ENCODE measurements around the gene AGBL1.
"Not testable (repeated sequence)": the region's sequence is repeated elsewhere in the genome, so short reads cannot be mapped to it uniquely, and the experiment has no call there.

Gene AGBL1

DNA sequence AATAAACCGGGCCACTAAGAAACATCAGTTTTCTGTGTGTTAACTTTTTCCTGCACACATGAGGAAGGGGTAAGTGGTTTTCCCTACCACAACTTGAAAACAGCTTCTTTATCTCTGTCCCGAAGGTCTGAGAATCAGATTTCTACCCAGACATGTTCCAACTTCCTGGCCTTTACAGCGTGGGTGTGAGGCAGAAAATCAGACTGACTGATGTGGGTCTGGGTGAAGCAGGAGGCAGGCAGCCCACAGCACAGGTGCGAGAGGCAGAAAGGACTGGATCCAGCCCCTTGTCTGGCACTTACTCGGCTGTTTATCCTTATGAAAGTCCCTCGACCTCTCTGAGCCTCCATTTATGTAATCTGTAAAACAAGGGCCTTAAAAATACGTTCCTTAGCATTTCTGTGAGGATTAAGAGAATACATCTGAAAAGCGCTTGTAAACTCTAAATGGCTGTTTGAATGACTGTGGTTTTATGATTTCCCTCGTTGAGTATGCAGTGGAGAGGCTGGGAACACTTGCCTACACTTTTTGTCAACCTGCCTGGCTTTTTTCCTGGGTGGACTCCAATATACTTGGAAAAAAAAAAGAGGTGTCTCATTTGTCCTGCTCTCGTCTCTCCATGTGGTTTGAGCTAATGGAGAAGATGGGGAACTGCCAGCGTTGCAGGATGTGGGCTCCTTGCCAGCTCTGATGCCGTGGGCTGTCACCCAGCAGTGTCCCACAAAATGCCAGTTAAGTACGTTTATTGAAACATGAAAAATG, 3.1 kb downstream of the AGBL1 start:
- DNase-seq (ENCODE audit: low read depth): no peak

DNA sequence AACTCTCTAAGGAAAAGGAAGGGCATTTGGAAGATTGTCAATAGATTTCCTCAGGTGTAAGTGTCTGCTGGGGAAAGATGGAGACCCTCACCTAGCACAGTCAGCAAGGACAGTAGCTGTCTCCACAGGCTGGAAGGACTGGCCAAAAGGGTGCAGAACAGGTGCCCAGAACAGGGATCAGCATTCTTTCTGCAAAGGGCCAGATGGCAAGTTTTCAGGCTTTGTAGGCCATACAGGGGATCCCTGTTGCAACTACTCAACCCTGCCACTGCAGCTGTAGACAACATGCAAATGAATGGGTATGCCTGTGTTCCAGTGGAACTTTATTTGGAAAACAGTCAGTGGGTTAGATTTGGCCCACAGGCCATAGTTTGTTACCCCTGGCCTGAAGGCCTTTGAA, 8.1 kb downstream of the AGBL1 start:
- DNase-seq (ENCODE audit: low read depth): no peak

- no peak for DNase-seq (ENCODE audit: low read depth)
Observed at GRCh38 chr15:86089422-86089821, 9.8 kb downstream of the AGBL1 start.

- DNase-seq (ENCODE audit: low read depth): no peak
Observed at GRCh38 chr15:86101818-86102217, 22.1 kb downstream of the AGBL1 start.

DNA sequence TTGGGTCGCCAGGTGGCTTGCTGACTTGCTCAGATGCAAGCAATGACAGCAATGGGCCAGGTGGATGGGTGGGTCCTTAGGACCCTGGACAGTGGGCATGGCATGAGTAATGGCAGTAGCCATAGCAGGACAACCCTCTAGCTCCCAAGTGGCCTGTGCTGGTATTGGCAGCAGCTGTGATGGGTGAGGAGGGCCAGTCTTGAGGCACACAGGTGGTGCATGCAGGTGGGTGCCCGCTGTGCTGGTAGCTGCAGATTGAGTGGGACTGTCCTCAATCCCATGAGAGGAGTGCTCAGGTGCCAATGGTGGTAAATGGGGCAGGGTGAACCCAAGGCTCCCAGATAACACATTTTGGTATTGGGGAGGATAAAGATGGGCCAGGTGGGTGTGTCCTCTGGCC, 24.2 kb downstream of the AGBL1 start:
- no peak for DNase-seq (ENCODE audit: low read depth)

- no peak for DNase-seq (ENCODE audit: low read depth)
Observed at GRCh38 chr15:86106306-86106705, 26.6 kb downstream of the AGBL1 start.

DNA sequence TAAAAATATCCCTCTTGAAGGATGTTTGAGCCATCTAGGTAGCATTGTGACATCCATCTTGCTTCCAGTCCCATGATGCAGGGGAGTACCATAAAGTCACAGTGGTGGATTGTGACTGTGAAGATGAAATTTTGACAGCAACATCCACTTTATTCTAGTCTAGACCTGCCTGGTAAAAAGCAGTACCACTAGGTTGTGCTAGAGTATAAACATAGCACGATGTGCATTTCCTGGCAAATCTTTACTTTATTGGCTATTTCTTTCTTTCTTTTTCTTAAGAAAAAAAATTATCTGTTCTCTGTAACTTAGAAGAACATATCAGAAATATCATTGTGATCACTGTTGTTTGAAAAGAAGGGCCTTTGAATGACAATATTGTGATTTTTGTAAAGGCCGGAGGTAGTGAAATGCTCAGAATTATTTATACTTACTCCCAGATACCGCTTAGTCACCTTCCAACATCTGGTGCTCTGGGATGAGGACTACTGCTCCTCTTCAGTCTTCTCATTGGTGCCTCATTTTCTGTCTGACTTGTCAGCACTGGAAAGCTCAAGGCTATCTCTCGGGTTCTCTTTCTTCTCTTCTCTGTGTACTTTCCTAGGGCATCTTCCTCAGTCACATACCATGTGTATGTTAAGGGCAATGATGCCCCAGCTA, 35.6 kb downstream of the AGBL1 start:
- no peak for DNase-seq (ENCODE audit: low read depth)

DNA sequence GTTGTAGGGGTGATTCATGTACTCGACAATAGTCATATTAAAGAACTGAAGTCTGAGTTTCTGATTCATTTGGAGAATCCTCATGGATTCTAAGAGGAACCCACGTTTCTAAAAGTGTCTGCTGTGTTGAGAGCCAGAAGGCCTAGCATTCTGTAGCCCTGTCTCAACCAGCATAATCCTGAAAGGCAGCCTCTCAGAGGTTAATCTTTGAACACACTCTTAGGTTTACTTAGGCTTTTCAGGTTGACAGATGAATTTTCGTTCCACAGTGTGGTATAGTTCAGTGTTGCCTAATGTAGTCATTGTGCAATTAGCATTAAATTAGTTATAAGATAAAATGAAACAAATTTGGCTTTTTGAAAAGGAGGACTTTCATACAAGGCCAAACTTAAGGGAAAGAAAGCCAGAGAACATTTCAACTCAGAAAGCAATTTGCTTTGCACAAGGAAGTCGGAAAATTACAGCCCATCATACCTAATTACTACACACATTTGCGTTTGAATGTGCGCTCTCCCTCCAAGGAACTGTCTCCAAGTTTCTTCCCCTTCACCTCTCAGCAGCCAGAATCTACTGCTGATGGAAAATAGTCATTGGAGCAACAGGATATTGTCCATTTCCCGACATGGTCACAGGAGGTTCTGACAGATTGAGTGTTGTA, 42.0 kb downstream of the AGBL1 start:
- no peak for DNase-seq (ENCODE audit: low read depth)

DNA sequence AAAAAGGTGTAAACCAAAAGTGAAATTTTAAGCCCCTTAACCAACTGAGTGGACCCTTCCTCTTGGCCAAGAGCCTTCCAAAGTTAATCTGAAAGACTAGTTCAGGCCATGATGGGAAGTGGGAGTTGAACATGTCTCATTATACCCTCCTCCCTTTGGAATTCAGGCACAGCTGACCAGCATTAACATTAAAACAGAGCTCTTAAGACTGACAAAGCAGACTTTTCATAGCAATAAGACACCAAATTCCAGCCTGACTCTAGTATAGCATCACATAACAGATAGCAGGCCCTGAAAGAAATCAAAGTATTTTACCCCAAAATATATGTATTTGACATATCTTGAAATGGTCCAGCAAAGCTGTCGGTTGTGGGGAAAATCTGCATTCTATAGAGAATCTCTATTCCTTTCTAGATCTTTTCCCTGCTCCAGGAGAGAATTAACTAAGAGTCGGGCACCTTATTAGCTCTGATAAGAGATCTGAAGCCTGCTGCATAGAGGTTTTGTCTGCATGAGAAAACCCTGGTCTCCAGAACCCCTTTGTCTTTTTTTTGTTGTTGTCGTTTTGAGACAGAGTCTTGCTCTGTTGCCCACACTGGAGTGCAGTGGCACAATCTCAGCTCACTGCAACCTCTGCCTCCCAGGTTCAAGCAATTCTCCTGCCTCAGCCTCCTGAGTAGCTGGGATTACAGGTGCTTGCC, 43.2 kb downstream of the AGBL1 start:
- not testable (repeated sequence) for DNase-seq (ENCODE audit: low read depth)

DNA sequence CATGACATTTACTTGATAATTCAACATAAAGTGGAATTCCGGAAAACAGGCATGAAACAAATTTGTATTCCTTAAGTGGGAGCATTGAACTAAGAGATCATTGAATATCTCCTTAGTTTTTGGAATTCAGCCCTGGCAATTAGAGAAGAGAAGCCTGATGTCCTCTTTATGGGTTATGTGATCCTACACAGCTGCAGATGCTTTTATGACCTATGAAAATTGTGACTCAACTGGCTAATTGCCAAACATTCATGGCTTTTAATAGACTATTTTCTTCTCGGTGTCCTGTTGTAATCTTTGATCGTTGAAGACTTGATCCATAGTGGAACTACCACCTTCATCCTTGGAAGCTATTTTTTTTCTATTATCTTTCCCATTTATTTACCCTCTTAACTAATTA, 46.1 kb downstream of the AGBL1 start:
- DNase-seq (ENCODE audit: low read depth): no peak

GRCh38 chr15:86127547-86127946, 47.9 kb downstream of the AGBL1 start:
- DNase-seq (ENCODE audit: low read depth): no peak

DNA sequence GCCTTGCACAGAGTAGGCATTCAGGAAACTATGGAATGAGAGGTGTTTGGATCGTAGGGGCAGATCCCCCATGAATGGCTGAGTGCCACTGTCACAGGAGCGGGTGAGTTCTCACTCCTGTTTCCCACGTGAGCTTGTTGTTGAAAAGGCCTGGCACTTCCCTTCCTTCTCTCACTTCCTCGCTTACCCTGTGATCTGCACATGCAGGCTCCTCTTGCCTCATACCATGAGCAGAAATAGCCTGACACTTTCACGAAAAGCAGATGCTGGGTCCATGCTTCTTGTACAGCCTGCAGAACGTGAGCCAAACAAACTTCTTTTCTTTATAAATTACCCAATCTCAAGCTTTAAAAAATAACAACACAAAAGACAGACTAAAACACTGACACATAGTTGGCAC, 55.4 kb downstream of the AGBL1 start:
- DNase-seq (ENCODE audit: low read depth): no peak

GRCh38 chr15:86136861-86137260, 57.2 kb downstream of the AGBL1 start:
- no peak for DNase-seq (ENCODE audit: low read depth)

DNA sequence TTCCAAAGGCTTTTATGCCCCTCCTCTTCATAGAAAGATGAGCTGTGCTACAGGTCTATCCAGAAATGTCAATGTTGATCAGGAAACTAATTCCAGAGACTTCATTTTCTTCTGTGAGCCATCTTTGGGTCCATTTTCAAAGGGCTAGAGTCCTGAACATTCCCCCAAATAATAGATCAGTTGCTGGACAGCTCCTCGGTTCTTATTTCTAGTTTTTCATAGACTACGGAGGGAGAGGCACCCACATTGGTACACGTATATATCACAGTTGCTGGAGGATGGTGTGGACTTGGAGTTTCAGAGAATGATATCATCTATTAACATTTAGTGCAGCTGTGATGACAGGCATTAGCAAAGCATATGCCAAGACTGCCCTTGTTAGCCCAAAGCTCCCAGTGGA, 59.1 kb downstream of the AGBL1 start:
- DNase-seq (ENCODE audit: low read depth): no peak

- DNase-seq (ENCODE audit: low read depth): no peak
Observed at GRCh38 chr15:86139828-86140227, 60.2 kb downstream of the AGBL1 start.

DNA sequence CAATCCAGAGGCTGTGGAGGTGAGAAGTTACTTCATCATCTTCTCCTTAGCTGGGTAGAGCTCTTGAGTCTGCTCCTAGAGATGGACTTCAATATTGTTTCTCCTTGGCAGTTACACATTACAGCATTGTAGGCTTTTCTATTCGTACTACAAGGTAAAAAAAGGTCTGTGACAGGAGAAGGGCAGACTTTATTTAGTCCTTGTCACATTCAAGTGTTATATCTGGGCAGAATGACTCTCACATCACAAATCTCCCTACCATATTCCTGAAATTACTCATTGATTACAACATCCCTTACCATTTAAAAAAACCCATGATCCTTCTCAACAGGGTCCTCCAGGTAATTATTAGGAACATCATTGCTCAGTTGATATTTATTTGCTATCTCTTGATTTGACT, 75.0 kb downstream of the AGBL1 start:
- DNase-seq (ENCODE audit: low read depth): no peak

DNA sequence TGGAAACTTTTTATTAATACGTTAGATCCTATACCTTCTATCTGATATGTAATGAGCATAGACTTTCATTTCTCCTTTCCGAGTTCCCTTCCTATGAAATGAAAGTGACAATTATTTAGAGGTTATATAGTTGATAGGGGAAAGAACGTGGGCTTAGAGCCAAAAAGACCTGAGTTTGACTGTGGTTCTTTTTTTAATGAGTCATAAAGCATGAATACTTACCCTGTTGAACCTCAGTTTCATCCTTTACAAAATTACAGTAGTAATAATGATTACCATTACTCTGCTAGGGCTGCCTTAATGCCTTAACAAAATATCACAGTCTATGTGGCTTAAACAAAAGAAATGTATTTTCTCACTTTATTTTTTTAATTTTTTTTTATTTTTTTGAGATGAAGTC, 75.9 kb downstream of the AGBL1 start:
- DNase-seq (ENCODE audit: low read depth): no peak

GRCh38 chr15:86157606-86158293, 78.1 kb downstream of the AGBL1 start:
- DNase-seq (ENCODE audit: low read depth): no peak

DNA sequence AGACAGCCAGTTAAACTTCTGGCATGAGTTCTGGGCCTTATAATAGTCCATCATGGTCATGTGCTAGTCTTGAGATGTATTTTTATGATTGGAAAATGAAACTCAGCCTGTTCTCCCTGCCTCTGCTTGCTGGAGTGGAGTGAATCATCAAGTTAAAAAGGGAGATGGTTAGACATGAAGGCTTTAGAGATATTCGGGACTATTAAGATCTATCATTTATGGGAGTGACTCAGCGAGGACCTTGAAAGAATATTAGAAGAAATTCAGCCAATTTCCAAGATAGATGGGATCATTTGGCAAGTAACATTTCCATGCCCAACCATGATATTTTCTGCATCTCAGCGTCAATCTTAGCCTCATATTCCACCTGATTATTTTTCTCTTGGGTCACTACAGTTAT, 79.8 kb downstream of the AGBL1 start:
- no peak for DNase-seq (ENCODE audit: low read depth)

DNA sequence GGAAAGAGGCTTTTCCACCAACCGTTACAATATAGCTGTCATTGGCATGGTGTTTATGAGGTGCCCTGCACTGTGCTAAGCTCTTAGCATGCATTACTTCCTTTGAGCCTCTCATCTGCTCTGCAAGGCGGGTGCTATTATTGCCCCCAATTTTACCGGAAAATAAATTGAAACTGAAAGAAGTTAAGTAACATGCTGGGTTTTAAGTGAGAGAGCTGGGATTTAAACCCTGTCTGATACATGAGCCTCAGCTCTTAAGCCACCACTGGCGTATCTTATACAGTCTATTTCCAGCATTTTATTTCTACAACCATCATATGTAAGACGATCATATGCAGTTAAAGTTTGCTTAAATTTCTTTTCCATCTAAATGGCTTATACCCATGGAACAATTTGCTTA, 81.6 kb downstream of the AGBL1 start:
- no peak for DNase-seq (ENCODE audit: low read depth)

- DNase-seq (ENCODE audit: low read depth): no peak
Observed at GRCh38 chr15:86162172-86162591, 82.5 kb downstream of the AGBL1 start.

GRCh38 chr15:86162641-86163040, 83.0 kb downstream of the AGBL1 start:
- no peak for DNase-seq (ENCODE audit: low read depth)

All from stimulated activated CD8-positive, alpha-beta memory T cell treated with anti-CD3 and anti-CD28 coated beads, Interleukin-12 subunit alpha, Interleukin-12 subunit beta, amount 100 ng/mL, for 4 hours (primary cell).